Stomach (tissue), 9 donors: ENCODE measurements around the gene TFAP2B. TPM values are rescaled to one million over a fixed set of nuclear protein-coding genes. Genes with fewer than 3 reads are reported as not detected.

Source experiments
- DNase-seq, 2 donors: peaks; one replicate each; pipeline versions ENCODE4 v3.0.0 to v3.0.0-alpha.2; 2013 to 2019
- H3K27ac ChIP-seq, 5 donors: fragments of 200-600 bp in 4 of 5; sonication (generic) in 4 of 5; one replicate each; pipeline ENCODE4 v1.5.1; 2013 to 2019; ENCODE audit warnings: mild to moderate bottlenecking in 1 of 5, moderate library complexity in 1 of 5
- H3K27me3 ChIP-seq, 3 donors: fragments of 200-600 bp; sonication (generic); one replicate each; pipeline ENCODE4 v1.5.1; 2017 to 2019; ENCODE audit warnings: mixed run types in 1 of 3
- H3K36me3 ChIP-seq, 4 donors: fragments of 200-600 bp; sonication (generic); 1 replicate in 3 of 4; 2 replicates in 1 of 4; pipeline ENCODE4 v1.5.1; 2016 to 2019
- H3K4me1 ChIP-seq, 4 donors: fragments of 200-600 bp; sonication (generic); one replicate each; pipeline ENCODE4 v1.5.1; 2016 to 2019
- H3K4me3 ChIP-seq, 4 donors: fragments of 200-600 bp; sonication (generic) in 3 of 4; one replicate each; pipeline ENCODE4 v1.5.1; 2016 to 2019; ENCODE audit warnings: mild to moderate bottlenecking in 1 of 4
- H3K9me3 ChIP-seq, 4 donors: fragments of 200-600 bp; sonication (generic); one replicate each; pipeline ENCODE4 v1.5.1; 2016 to 2019
- CTCF ChIP-seq, 7 experiments: fragments of 450-650 bp in 4 of 7; fragments of 200-600 bp in 3 of 7; sonication (generic) in 3 of 7; IDR thresholded peaks; one replicate each; pipeline ENCODE4 v1.5.1; 2016 to 2019; ENCODE audit warnings: antibody characterized with exemption in 7 of 7, control low read depth in 2 of 7, mild to moderate bottlenecking in 1 of 7
- EP300 ChIP-seq: sonication (generic); formaldehyde crosslinking; IDR thresholded peaks from one replicate; pipeline ENCODE4 v1.6.1; 2017; ENCODE audit warnings: antibody characterized with exemption
- POLR2A ChIP-seq, 4 donors: fragments of 450-650 bp; IDR thresholded peaks; one replicate each; pipeline ENCODE4 v1.6.1; 2016; ENCODE audit warnings: antibody characterized with exemption in 4 of 4, control low read depth in 2 of 4, mild to moderate bottlenecking in 1 of 4, moderate library complexity in 1 of 4
- POLR2AphosphoS5 ChIP-seq, 3 donors: sonication (generic); formaldehyde crosslinking; IDR thresholded peaks; one replicate each; pipeline ENCODE4 v1.6.1; 2016; ENCODE audit warnings: antibody characterized with exemption in 3 of 3
- WGBS, 5 donors: extraction: QIAGEN DNeasy Blood & Tissue Kit in 3 of 5; methylation state at CpG; one replicate each; pipeline versions ENCODE4 v1.1.5 to v1.1.7; 2013 to 2018; 5-methylcytosine and 5-hydroxymethylcytosine counted together
- intact Hi-C: fragments of 100-400 bp; cut with DNase I; formaldehyde crosslinking; loops from one replicate; pipeline ENCODE4 v1.15.1; 2023; ENCODE audit warnings: low total_unique reads
- polyA plus RNA-seq, 3 donors: library from polyadenylated mRNA; stranded (reverse); fragments of 200-250 nt; gene quantifications; one replicate each; pipeline ENCODE4 v1.2.3, GENCODE V29; 2013
- total RNA-seq, 5 donors: library from RNA; depleted of rRNA; stranded (reverse); fragments of >200 nt; gene quantifications; one replicate each; pipeline versions ENCODE4 v1.1.0 to v1.2.3, GENCODE V29; 2014 to 2016
- donor health status: healthy with polysubstance abuse.
- donor health status: Bipolar disorder and iron deficiency.
- donor health status: healthy.

TFAP2B gene
- total and polyA plus RNA-seq, 8 donors: under 0.01 to 1.9 TPM; not detected in 6

- Histone ChIP-seq H3K36me3 (no peaks in the 10 kb centered on the region), H3K27me3 (peaks cover 19 to 100% (median 64%) of the 10 kb centered on the region in 3 donors), H3K4me3 (no peak overlapping the region), H3K27ac (no peak overlapping the region), H3K4me1 (no peaks in the 10 kb centered on the region), H3K9me3 (no peaks in the 10 kb centered on the region)
- WGBS, 5 donors: 24 to 31% (median 26%) methylated on average over 2 of the region's 2 CpGs
- intact Hi-C loops: no loop called here
- no peak for DNase-seq
- no peak for TF ChIP-seq POLR2AphosphoS5 (IDR thresholded peaks at IDR 0.05)
- no peak for TF ChIP-seq EP300
- TF ChIP-seq CTCF (IDR thresholded peaks at IDR 0.05): no peak
- TF ChIP-seq POLR2A (IDR thresholded peaks at IDR 0.05): no peak
These were observed 10.4 kb downstream of the TFAP2B start for GRCh38 chr6:50829049-50829448.

- no peaks in the 10 kb centered on the region for H3K9me3 ChIP-seq
- intact Hi-C loops: no loop called here
- H3K36me3 ChIP-seq: no peaks in the 10 kb centered on the region
- H3K27me3 ChIP-seq: peaks cover 19 to 100% (median 56%) of the 10 kb centered on the region in 3 donors
- H3K27ac ChIP-seq: no peak overlapping the region
- H3K4me3 ChIP-seq: no peak overlapping the region
- no peak for DNase-seq
- H3K4me1 ChIP-seq: no peaks in the 10 kb centered on the region
- WGBS, 5 donors: 0 to 5% (median 2%) methylated on average over 3 of the region's 3 CpGs
- TF ChIP-seq POLR2AphosphoS5 (IDR thresholded peaks at IDR 0.05) (no peak), POLR2A (IDR thresholded peaks at IDR 0.05) (no peak), EP300 (no peak), CTCF (IDR thresholded peaks at IDR 0.05) (no peak)
These were observed 11.3 kb downstream of the TFAP2B start for GRCh38 chr6:50829898-50830444.

GRCh38 chr6:50831186-50831585 lies 12.5 kb downstream of the TFAP2B start:
- 6 to 13% (median 9%) methylated on average over 10 of the region's 10 CpGs for WGBS, 5 donors
- Histone ChIP-seq H3K4me1 (peaks cover 0 to 4% (median under 1%) of the 10 kb centered on the region in 4 donors), H3K27ac (no peak overlapping the region), H3K36me3 (no peaks in the 10 kb centered on the region), H3K9me3 (no peaks in the 10 kb centered on the region), H3K27me3 (peaks cover 11 to 100% (median 49%) of the 10 kb centered on the region in 3 donors), H3K4me3 (no peak overlapping the region)
- TF ChIP-seq EP300 (no peak), POLR2A (IDR thresholded peaks at IDR 0.05) (no peak), CTCF (IDR thresholded peaks at IDR 0.05) (no peak), POLR2AphosphoS5 (IDR thresholded peaks at IDR 0.05) (no peak)
- DNase-seq: no peak
- intact Hi-C loops: no loop called here

- TF ChIP-seq CTCF (IDR thresholded peaks at IDR 0.05): no peak
- no peak for TF ChIP-seq POLR2AphosphoS5 (IDR thresholded peaks at IDR 0.05)
- no peak for TF ChIP-seq EP300
- TF ChIP-seq POLR2A (IDR thresholded peaks at IDR 0.05): no peak
- no peak overlapping the region for H3K4me3 ChIP-seq
- peaks cover 0 to 7% (median 2%) of the 10 kb centered on the region in 4 donors for H3K4me1 ChIP-seq
- H3K27ac ChIP-seq: no peak overlapping the region
- intact Hi-C loops: no loop called here
- 70 to 87% (median 76%) methylated on average over 1 of the region's 1 CpG for WGBS, 5 donors
- DNase-seq: no peak
- no peaks in the 10 kb centered on the region for H3K36me3 ChIP-seq
- peaks cover 8 to 100% (median 47%) of the 10 kb centered on the region in 3 donors for H3K27me3 ChIP-seq
- H3K9me3 ChIP-seq: no peaks in the 10 kb centered on the region
These were observed 14.2 kb downstream of the TFAP2B start for GRCh38 chr6:50832912-50833311.
